Neural cell (in vitro differentiated cells): ENCODE measurements around the gene ELFN1. TPM values are rescaled to one million over a fixed set of nuclear protein-coding genes. Genes with fewer than 3 reads are reported as not detected.

ENCODE experiments used
- H2AFZ ChIP-seq: fragments of 200-600, 300-800 bp; sonication (generic), shearing (Covaris generic); 2 replicates; pipeline ENCODE4 v1.6.0; 2014; ENCODE audit warnings: low read depth, mild to moderate bottlenecking, antibody characterized with exemption, low read length, moderate library complexity
- H3F3A ChIP-seq: fragments of 200-600 bp; shearing (Covaris generic); 2 replicates; pipeline ENCODE4 v1.6.1; 2016; ENCODE audit warnings: mild to moderate bottlenecking, moderate library complexity, mixed read lengths, antibody characterized with exemption, low read length; ENCODE audit not compliant: insufficient read depth, poor library complexity, severe bottlenecking
- H3K27ac ChIP-seq: fragments of 200-600, 300-800 bp; sonication (generic), shearing (Covaris generic); 2 replicates; pipeline ENCODE4 v1.5.1; 2014; ENCODE audit warnings: mild to moderate bottlenecking, low read length, moderate library complexity
- H3K27me3 ChIP-seq: fragments of 300-800, 200-600 bp; sonication (generic), shearing (Covaris generic); 2 replicates; pipeline ENCODE4 v1.6.0; 2014; ENCODE audit warnings: mild to moderate bottlenecking, low read depth, low read length, moderate library complexity; ENCODE audit not compliant: insufficient read depth
- H3K36me3 ChIP-seq: fragments of 300-800, 200-600 bp; sonication (generic), shearing (Covaris generic); 2 replicates; pipeline ENCODE4 v1.5.1; 2014; ENCODE audit warnings: mild to moderate bottlenecking, antibody characterized with exemption, low read length, moderate library complexity; ENCODE audit not compliant: insufficient read depth
- H3K4me2 ChIP-seq: fragments of 300-800, 200-600 bp; sonication (generic), shearing (Covaris generic); 2 replicates; pipeline ENCODE4 v1.6.0; 2014; ENCODE audit warnings: mild to moderate bottlenecking, low read length
- H3K4me3 ChIP-seq: fragments of 300-800, 200-600 bp; sonication (generic), shearing (Covaris generic); 2 replicates; pipeline ENCODE4 v1.5.1; 2014; ENCODE audit warnings: mild to moderate bottlenecking, low read length, moderate library complexity
- H3K79me2 ChIP-seq: fragments of 200-600 bp; shearing (Covaris generic); replicated peaks from 2 replicates; pipeline ENCODE4 v1.6.0; 2014; ENCODE audit warnings: mild to moderate bottlenecking, low read length, moderate library complexity; ENCODE audit not compliant: insufficient read depth
- H3K9ac ChIP-seq: fragments of 300-800, 200-600 bp; sonication (generic), shearing (Covaris generic); 2 replicates; pipeline ENCODE4 v1.6.1; 2016; ENCODE audit warnings: mild to moderate bottlenecking, low read length, mixed read lengths
- H3K9me2 ChIP-seq: fragments of 200-600 bp; shearing (Covaris generic); 2 replicates; pipeline ENCODE4 v1.6.1; 2016; ENCODE audit warnings: mild to moderate bottlenecking, low read length, mixed read lengths; ENCODE audit not compliant: insufficient read depth
- H3K9me3 ChIP-seq: fragments of 200-600, 300-800 bp; sonication (generic), shearing (Covaris generic); 2 replicates; pipeline ENCODE4 v1.6.1; 2016; ENCODE audit warnings: mild to moderate bottlenecking, mixed run types, low read length, moderate library complexity, mixed read lengths
- H4K20me1 ChIP-seq: fragments of 200-600 bp; shearing (Covaris generic); 2 replicates; pipeline ENCODE4 v1.6.1; 2016; ENCODE audit warnings: mild to moderate bottlenecking, mixed run types; ENCODE audit not compliant: insufficient read depth
- EP300 ChIP-seq: fragments of 450-650 bp; conservative IDR thresholded peaks from 2 replicates; pipeline ENCODE4 v1.6.1; 2014; ENCODE audit warnings: antibody characterized with exemption, mild to moderate bottlenecking, moderate library complexity; ENCODE audit not compliant: poor library complexity, severe bottlenecking
- EZH2 ChIP-seq: fragments of 200-600, 300-800 bp; shearing (Covaris generic), sonication (generic); IDR thresholded peaks from 2 replicates; pipeline ENCODE4 v1.6.1; 2014; ENCODE audit warnings: antibody characterized with exemption, low read length, borderline replicate concordance, mild to moderate bottlenecking; ENCODE audit not compliant: insufficient read depth, poor library complexity, severe bottlenecking
- MXI1 ChIP-seq: fragments of 450-650 bp; conservative IDR thresholded peaks from 2 replicates; pipeline ENCODE4 v1.6.1; 2014; ENCODE audit warnings: antibody characterized with exemption, mild to moderate bottlenecking; ENCODE audit not compliant: poor library complexity, severe bottlenecking
- POLR2AphosphoS5 ChIP-seq: IDR thresholded peaks from 2 replicates; pipeline ENCODE4 v1.6.1; 2012
- RAD21 ChIP-seq: fragments of 450-650 bp; conservative IDR thresholded peaks from 2 replicates; pipeline ENCODE4 v1.6.1; 2014; ENCODE audit warnings: antibody characterized with exemption, mild to moderate bottlenecking, moderate library complexity
- SMC3 ChIP-seq: fragments of 450-650 bp; conservative IDR thresholded peaks from 2 replicates; pipeline ENCODE4 v1.6.1; 2014; ENCODE audit warnings: antibody characterized with exemption, mild to moderate bottlenecking, moderate library complexity; ENCODE audit not compliant: poor library complexity
- TAF1 ChIP-seq: IDR thresholded peaks from 2 replicates; pipeline ENCODE4 v1.6.1; 2012; ENCODE audit warnings: low read depth
- polyA plus RNA-seq: library from polyadenylated mRNA; depleted of rRNA; stranded (reverse); fragments of >200 nt; gene quantifications from 2 replicates; pipeline ENCODE4 v1.2.3, GENCODE V29; 2014
- TF ChIP-seq, protein P1 (sequence below): fragments of 450-650 bp; IDR thresholded peaks from 2 replicates; pipeline ENCODE4 v1.5.1; 2014; ENCODE audit warnings: antibody characterized with exemption, mild to moderate bottlenecking, moderate library complexity; ENCODE audit not compliant: poor library complexity, severe bottlenecking
- TF ChIP-seq, protein P2 (sequence below): IDR thresholded peaks from 2 replicates; pipeline ENCODE4 v1.6.1; 2012; ENCODE audit warnings: borderline replicate concordance

ELFN1 gene
- polyA plus RNA-seq, 1 donor from 2014 or later = 11.8 TPM

DNA sequence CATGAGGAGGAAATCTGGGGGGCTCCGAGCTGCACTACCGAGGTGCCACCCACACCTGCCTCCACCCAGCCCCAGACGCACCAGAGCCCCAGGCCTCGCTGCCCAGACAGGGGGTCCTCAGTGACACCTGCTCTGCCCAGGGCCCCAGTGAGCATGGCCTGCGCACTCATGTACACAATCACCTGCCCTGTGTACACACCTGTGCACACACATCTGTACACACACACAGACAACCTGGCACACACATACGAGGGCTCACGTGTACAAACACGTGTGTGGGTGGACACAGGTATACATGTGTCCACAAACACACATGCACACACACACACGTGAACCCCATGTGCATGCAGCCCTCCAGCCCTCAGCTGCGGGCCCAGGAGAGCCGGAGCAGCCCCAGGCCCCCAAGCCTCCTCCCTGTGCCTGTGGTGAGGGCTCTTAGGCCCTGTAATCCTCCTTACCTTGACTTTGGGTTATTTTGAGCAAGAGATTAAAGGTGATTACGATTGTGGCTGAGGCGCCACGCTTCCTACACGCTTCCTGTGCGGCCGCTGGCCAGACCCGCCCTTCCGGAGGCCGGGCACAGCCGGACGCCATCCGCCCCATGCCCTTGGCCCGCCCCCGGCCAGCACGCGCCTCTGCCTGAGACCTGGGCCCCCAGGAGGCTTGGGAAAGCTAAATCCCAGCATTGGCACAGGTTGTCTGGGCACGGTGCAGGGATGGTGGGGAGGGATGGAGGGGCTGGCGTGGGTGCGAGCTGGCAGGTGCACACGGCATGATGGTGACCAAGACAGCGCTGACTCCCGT is 71.9 kb downstream of the ELFN1 start:
- H3K9me3 ChIP-seq = no peaks in the 10 kb centered on the region
- H3K9me2 ChIP-seq = no peaks in the 10 kb centered on the region
- H3K4me3 ChIP-seq = no peak overlapping the region
- TF ChIP-seq EZH2 = no peak
- TF ChIP-seq MXI1 = no peak
- TF ChIP-seq EP300 = no peak
- no peak for TF ChIP-seq SMC3
- TF ChIP-seq, protein P1, sequence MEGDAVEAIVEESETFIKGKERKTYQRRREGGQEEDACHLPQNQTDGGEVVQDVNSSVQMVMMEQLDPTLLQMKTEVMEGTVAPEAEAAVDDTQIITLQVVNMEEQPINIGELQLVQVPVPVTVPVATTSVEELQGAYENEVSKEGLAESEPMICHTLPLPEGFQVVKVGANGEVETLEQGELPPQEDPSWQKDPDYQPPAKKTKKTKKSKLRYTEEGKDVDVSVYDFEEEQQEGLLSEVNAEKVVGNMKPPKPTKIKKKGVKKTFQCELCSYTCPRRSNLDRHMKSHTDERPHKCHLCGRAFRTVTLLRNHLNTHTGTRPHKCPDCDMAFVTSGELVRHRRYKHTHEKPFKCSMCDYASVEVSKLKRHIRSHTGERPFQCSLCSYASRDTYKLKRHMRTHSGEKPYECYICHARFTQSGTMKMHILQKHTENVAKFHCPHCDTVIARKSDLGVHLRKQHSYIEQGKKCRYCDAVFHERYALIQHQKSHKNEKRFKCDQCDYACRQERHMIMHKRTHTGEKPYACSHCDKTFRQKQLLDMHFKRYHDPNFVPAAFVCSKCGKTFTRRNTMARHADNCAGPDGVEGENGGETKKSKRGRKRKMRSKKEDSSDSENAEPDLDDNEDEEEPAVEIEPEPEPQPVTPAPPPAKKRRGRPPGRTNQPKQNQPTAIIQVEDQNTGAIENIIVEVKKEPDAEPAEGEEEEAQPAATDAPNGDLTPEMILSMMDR = no peak
- TF ChIP-seq TAF1 = no peak
- TF ChIP-seq RAD21 = no peak
- no peak for TF ChIP-seq POLR2AphosphoS5
- TF ChIP-seq, protein P2, sequence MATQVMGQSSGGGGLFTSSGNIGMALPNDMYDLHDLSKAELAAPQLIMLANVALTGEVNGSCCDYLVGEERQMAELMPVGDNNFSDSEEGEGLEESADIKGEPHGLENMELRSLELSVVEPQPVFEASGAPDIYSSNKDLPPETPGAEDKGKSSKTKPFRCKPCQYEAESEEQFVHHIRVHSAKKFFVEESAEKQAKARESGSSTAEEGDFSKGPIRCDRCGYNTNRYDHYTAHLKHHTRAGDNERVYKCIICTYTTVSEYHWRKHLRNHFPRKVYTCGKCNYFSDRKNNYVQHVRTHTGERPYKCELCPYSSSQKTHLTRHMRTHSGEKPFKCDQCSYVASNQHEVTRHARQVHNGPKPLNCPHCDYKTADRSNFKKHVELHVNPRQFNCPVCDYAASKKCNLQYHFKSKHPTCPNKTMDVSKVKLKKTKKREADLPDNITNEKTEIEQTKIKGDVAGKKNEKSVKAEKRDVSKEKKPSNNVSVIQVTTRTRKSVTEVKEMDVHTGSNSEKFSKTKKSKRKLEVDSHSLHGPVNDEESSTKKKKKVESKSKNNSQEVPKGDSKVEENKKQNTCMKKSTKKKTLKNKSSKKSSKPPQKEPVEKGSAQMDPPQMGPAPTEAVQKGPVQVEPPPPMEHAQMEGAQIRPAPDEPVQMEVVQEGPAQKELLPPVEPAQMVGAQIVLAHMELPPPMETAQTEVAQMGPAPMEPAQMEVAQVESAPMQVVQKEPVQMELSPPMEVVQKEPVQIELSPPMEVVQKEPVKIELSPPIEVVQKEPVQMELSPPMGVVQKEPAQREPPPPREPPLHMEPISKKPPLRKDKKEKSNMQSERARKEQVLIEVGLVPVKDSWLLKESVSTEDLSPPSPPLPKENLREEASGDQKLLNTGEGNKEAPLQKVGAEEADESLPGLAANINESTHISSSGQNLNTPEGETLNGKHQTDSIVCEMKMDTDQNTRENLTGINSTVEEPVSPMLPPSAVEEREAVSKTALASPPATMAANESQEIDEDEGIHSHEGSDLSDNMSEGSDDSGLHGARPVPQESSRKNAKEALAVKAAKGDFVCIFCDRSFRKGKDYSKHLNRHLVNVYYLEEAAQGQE = no peak
- no peaks in the 10 kb centered on the region for H3F3A ChIP-seq
- H3K4me2 ChIP-seq = no peak overlapping the region
- H3K27me3 ChIP-seq = no peaks in the 10 kb centered on the region
- no peak overlapping the region for H3K9ac ChIP-seq
- H2AFZ ChIP-seq = no peak overlapping the region
- no peaks in the 10 kb centered on the region for H4K20me1 ChIP-seq
- H3K27ac ChIP-seq = no peak overlapping the region
- H3K36me3 ChIP-seq = no peaks in the 10 kb centered on the region
- no peaks in the 10 kb centered on the region for H3K79me2 ChIP-seq

DNA sequence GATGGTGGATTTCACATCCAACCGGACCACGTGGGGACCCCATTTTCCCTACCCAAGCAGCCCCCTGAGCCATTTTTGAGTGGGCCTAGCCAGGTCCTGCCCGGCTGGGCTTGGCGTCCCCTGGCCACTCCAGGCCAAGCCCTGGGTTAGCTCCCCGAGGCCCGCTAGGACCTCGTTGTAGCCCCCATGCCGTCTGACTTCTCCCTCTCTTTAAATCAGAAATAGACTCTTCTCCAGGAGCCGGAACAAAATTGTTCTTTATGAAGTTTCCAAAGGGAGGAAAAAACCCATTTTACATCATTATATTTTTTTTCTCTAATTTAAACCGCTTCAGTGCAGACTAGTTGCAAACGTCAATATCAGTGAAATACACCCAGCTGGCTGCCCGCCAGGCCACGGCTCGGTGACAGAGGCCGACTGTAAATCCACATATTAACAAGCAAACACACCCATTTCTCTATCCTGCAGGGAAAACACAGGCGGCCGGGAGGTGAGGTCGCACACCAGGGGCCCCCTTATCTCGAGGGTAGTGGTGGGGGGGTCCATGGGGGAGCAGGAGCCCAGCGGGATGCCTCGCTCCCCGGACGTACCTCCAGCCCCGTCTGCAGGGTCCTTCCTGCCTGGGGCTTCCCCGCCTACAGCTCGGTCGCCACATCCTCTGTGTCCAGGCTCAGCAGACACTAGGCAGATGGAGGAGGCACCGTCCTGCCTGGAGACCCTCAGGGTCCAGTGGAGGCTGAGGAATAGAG is 72.7 kb downstream of the ELFN1 start:
- no peaks in the 10 kb centered on the region for H3F3A ChIP-seq
- no peak overlapping the region for H3K4me2 ChIP-seq
- H3K36me3 ChIP-seq = no peaks in the 10 kb centered on the region
- H3K9me2 ChIP-seq = no peaks in the 10 kb centered on the region
- no peak overlapping the region for H2AFZ ChIP-seq
- H3K9ac ChIP-seq = no peak overlapping the region
- H4K20me1 ChIP-seq = no peaks in the 10 kb centered on the region
- no peak for TF ChIP-seq MXI1
- no peak for TF ChIP-seq EP300
- no peak for TF ChIP-seq RAD21
- TF ChIP-seq EZH2 = no peak
- TF ChIP-seq, protein P1 = no peak
- no peak for TF ChIP-seq TAF1
- TF ChIP-seq SMC3 = no peak
- H3K27ac ChIP-seq = no peak overlapping the region
- H3K9me3 ChIP-seq = no peaks in the 10 kb centered on the region
- no peak overlapping the region for H3K4me3 ChIP-seq
- no peaks in the 10 kb centered on the region for H3K79me2 ChIP-seq
- no peaks in the 10 kb centered on the region for H3K27me3 ChIP-seq
